ENCODE data around the gene NTM. TPM values are rescaled to one million over a fixed set of nuclear protein-coding genes. Genes with fewer than 3 reads are reported as not detected.
A peak's percentile ranks its signal among the peaks of the same experiment; 100 is the strongest.

NTM gene
- total RNA-seq, 4 donors from 2014 or later = 0.21 to 3.2 (median 0.84) TPM

- no peak overlapping the region for H3K27ac ChIP-seq
- 65 to 72% methylated on average over 17 to 18 of the region's 18 CpGs for WGBS, 2 donors
- H3K9me3 ChIP-seq = no peaks in the 10 kb centered on the region
- H3K27me3 ChIP-seq = no peaks in the 10 kb centered on the region
- intact Hi-C loops (cut with DNase I) = no loop called here
- DNase-seq = no peak
- TF ChIP-seq CTCF (IDR thresholded peaks at IDR 0.05) (no peak), POLR2A (IDR thresholded peaks at IDR 0.05) (no peak)
- H3K36me3 ChIP-seq = no peaks in the 10 kb centered on the region
- H3K4me1 ChIP-seq = no peaks in the 10 kb centered on the region
- H3K4me3 ChIP-seq = no peak overlapping the region
These were observed 498.5 kb downstream of the NTM start for GRCh38 chr11:131868629-131869507.

GRCh38 chr11:131870305-131870704 lies 499.9 kb downstream of the NTM start:
- Histone ChIP-seq H3K9me3 (no peaks in the 10 kb centered on the region), H3K4me1 (no peaks in the 10 kb centered on the region), H3K27me3 (no peaks in the 10 kb centered on the region), H3K36me3 (no peaks in the 10 kb centered on the region), H3K27ac (no peak overlapping the region), H3K4me3 (no peak overlapping the region)
- TF ChIP-seq CTCF (IDR thresholded peaks at IDR 0.05) (no peak), POLR2A (IDR thresholded peaks at IDR 0.05) (no peak)
- no peak for DNase-seq
- intact Hi-C loops (cut with DNase I) = no loop called here
- 56 to 75% methylated on average over 1 to 2 of the region's 2 CpGs for WGBS, 2 donors

GRCh38 chr11:131871006-131871405 lies 500.6 kb downstream of the NTM start:
- H3K4me3 ChIP-seq = no peak overlapping the region

GRCh38 chr11:131874070-131874469 lies 503.7 kb downstream of the NTM start:
- Histone ChIP-seq H3K9me3 (no peaks in the 10 kb centered on the region), H3K4me1 (no peaks in the 10 kb centered on the region), H3K27me3 (no peaks in the 10 kb centered on the region), H3K27ac (no peak overlapping the region), H3K36me3 (no peaks in the 10 kb centered on the region), H3K4me3 (no peak overlapping the region)
- intact Hi-C loops (cut with DNase I) = no loop called here
- TF ChIP-seq POLR2A (IDR thresholded peaks at IDR 0.05) = no peak
- no peak for TF ChIP-seq CTCF (IDR thresholded peaks at IDR 0.05)
- DNase-seq = no peak

More at GRCh38 chr11:131871006-131871405, 500.6 kb downstream of the NTM start:
- no peak for DNase-seq
- Histone ChIP-seq H3K27ac (no peak overlapping the region), H3K9me3 (no peaks in the 10 kb centered on the region), H3K4me1 (no peaks in the 10 kb centered on the region), H3K36me3 (no peaks in the 10 kb centered on the region), H3K27me3 (no peaks in the 10 kb centered on the region)
- 38 to 56% methylated on average over 2 of the region's 2 CpGs for WGBS, 2 donors
- no peak for TF ChIP-seq POLR2A (IDR thresholded peaks at IDR 0.05)
- no peak for TF ChIP-seq CTCF (IDR thresholded peaks at IDR 0.05)
- intact Hi-C loops (cut with DNase I) = no loop called here

GRCh38 chr11:131875611-131876010 lies 505.2 kb downstream of the NTM start:
- Histone ChIP-seq H3K4me1 (no peaks in the 10 kb centered on the region), H3K36me3 (no peaks in the 10 kb centered on the region), H3K27ac (peak overlapping the region in 1 of 4 donors; percentile 21), H3K9me3 (no peaks in the 10 kb centered on the region), H3K4me3 (no peak overlapping the region), H3K27me3 (no peaks in the 10 kb centered on the region)
- no peak for TF ChIP-seq CTCF (IDR thresholded peaks at IDR 0.05)
- TF ChIP-seq POLR2A (IDR thresholded peaks at IDR 0.05) = no peak
- DNase-seq = no peak
- 27 to 59% methylated on average over 4 to 5 of the region's 5 CpGs for WGBS, 2 donors
- intact Hi-C loops (cut with DNase I) = no loop called here

Measured in esophagus squamous epithelium (tissue), 5 donors.